Lung (tissue), 13 donors: ENCODE measurements around the gene MAP4K3. TPM values are rescaled to one million over a fixed set of nuclear protein-coding genes. Genes with fewer than 3 reads are reported as not detected.

Experiments used
- ATAC-seq: fragments of 200-7000 bp; cut with Tn5 transposase; one replicate; pipeline ENCODE4 v1.9.1; 2020; ENCODE audit warnings: moderate number of reproducible peaks; ENCODE audit not compliant: insufficient read depth, low FRiP score
- DNase-seq, 3 donors: peaks; one replicate each; pipeline ENCODE4 v3.0.0-alpha.2; 2013 to 2017
- H3K27ac ChIP-seq, 2 donors: one replicate each; pipeline ENCODE4 v1.5.1; 2013; ENCODE audit warnings: mild to moderate bottlenecking in 2 of 2, moderate library complexity in 2 of 2, control low read depth in 1 of 2, inconsistent platforms in 1 of 2, low read depth in 1 of 2, low read length in 1 of 2
- H3K27me3 ChIP-seq, 3 donors: one replicate each; pipeline ENCODE4 v1.5.1; 2013; ENCODE audit warnings: low read length in 2 of 3; ENCODE audit not compliant: control insufficient read depth in 3 of 3, insufficient read depth in 3 of 3
- H3K36me3 ChIP-seq, 4 donors: one replicate each; pipeline ENCODE4 v1.5.1; 2013; ENCODE audit warnings: low read length in 4 of 4, mild to moderate bottlenecking in 1 of 4, moderate library complexity in 1 of 4; ENCODE audit not compliant: control insufficient read depth in 4 of 4, insufficient read depth in 4 of 4
- H3K4me1 ChIP-seq, 5 donors: one replicate each; pipeline ENCODE4 v1.5.1; 2013; ENCODE audit warnings: low read length in 5 of 5, mild to moderate bottlenecking in 2 of 5, moderate library complexity in 1 of 5; ENCODE audit not compliant: control insufficient read depth in 5 of 5, insufficient read depth in 5 of 5
- H3K4me3 ChIP-seq: one replicate; pipeline ENCODE4 v1.5.1; 2013; ENCODE audit warnings: mild to moderate bottlenecking, control low read depth, moderate library complexity
- H3K9ac ChIP-seq, 2 donors: one replicate each; pipeline ENCODE4 v1.5.1; 2013; ENCODE audit warnings: low read length in 2 of 2, control low read depth in 1 of 2; ENCODE audit not compliant: insufficient read depth in 1 of 2
- H3K9me3 ChIP-seq, 4 donors: one replicate each; pipeline ENCODE4 v1.5.1; 2013; ENCODE audit warnings: low read length in 3 of 4, mild to moderate bottlenecking in 1 of 4, moderate library complexity in 1 of 4; ENCODE audit not compliant: control insufficient read depth in 4 of 4, insufficient read depth in 3 of 4
- CTCF ChIP-seq: IDR thresholded peaks from 2 replicates; pipeline ENCODE4 v1.5.1; 2012; ENCODE audit warnings: mild to moderate bottlenecking; ENCODE audit errors: control extremely low read depth, extremely low read depth
- WGBS, 2 donors: extraction: QIAGEN DNeasy Blood & Tissue Kit; methylation state at CpG; one replicate each; pipeline ENCODE4 v1.1.7; 2013; 5-methylcytosine and 5-hydroxymethylcytosine counted together
- polyA plus RNA-seq, 2 donors: library from polyadenylated mRNA; stranded (reverse); fragments of 200-250 nt; gene quantifications; one replicate each; pipeline ENCODE4 v1.2.1, GENCODE V29; 2013
- small RNA-seq: library from RNA; depleted of rRNA; stranded (forward); fragments of <200 nt; gene quantifications from one replicate; pipeline ENCODE3, GENCODE V24; 2014; ENCODE audit warnings: low replicate concordance
- total RNA-seq, 2 donors: library from RNA; depleted of rRNA in 1 of 2; stranded (reverse); fragments of >200 nt in 1 of 2; gene quantifications; one replicate each; pipeline ENCODE4 v1.2.1, GENCODE V29; 2014 to 2021
- donor health status: control.
- donor health status: control.
- donor health status: Bipolar disorder and iron deficiency.
- donor health status: healthy.
- donor health status: DM: yes; HTN: yes; CAD: no.

MAP4K3 gene
- total and polyA plus RNA-seq, 4 donors: 9.9 to 97.9 (median 27.1) TPM

GRCh38 chr2:39210846-39211245 is 226.2 kb downstream of the MAP4K3 start:
- H3K27me3 ChIP-seq: no peaks in the 10 kb centered on the region
- H3K27ac ChIP-seq: no peak overlapping the region
- H3K4me3 ChIP-seq: no peak overlapping the region
- no peaks in the 10 kb centered on the region for H3K36me3 ChIP-seq
- no peaks in the 10 kb centered on the region for H3K4me1 ChIP-seq
- 83 to 95% methylated on average over 1 of the region's 1 CpG for WGBS, 2 donors
- DNase-seq (no peak), ATAC-seq (no peak)
- TF ChIP-seq CTCF: no peak
- H3K9me3 ChIP-seq: no peaks in the 10 kb centered on the region
- no peak overlapping the region for H3K9ac ChIP-seq

GRCh38 chr2:39203382-39203781 is 233.7 kb downstream of the MAP4K3 start:
- WGBS, 2 donors: 78 to 82% methylated on average over 6 of the region's 6 CpGs
- no peak for DNase-seq
- Histone ChIP-seq H3K36me3 (no peaks in the 10 kb centered on the region), H3K9me3 (no peaks in the 10 kb centered on the region), H3K4me1 (no peaks in the 10 kb centered on the region), H3K27me3 (no peaks in the 10 kb centered on the region), H3K9ac (no peak overlapping the region), H3K4me3 (no peak overlapping the region), H3K27ac (no peak overlapping the region)
- no peak for ATAC-seq
- TF ChIP-seq CTCF: no peak

- 90 to 95% methylated on average over 1 of the region's 1 CpG for WGBS, 2 donors
- no peak for TF ChIP-seq CTCF
- Histone ChIP-seq H3K4me3 (no peak overlapping the region), H3K27ac (no peak overlapping the region), H3K36me3 (no peaks in the 10 kb centered on the region), H3K4me1 (no peaks in the 10 kb centered on the region), H3K9ac (no peak overlapping the region), H3K27me3 (no peaks in the 10 kb centered on the region), H3K9me3 (no peaks in the 10 kb centered on the region)
- ATAC-seq (no peak), DNase-seq (no peak)
Observed at GRCh38 chr2:39202639-39203369, 234.3 kb downstream of the MAP4K3 start.

Small RNA genes within 50 kb of the gene (small RNA-seq; reads per million reads assigned to genes)
- gene RF00272: not detected

Other genes starting within 250 kb of the MAP4K3 start
- gene CDKL4, start 193.3 kb downstream of the MAP4K3 start, total RNA-seq: 1 to 10 TPM; 1.5 to 6.5 TPM
- under 1 TPM; 0.10 to 0.49 TPM for gene CDKL4, start 193.3 kb downstream of the MAP4K3 start, polyA plus RNA-seq
- gene TMEM178A, start 228.6 kb upstream of the MAP4K3 start, total RNA-seq: 1 to 10 TPM; 2.5 to 4.0 TPM
- gene TMEM178A, start 228.6 kb upstream of the MAP4K3 start, polyA plus RNA-seq: 1 to 10 TPM; 1.4 to 4.8 TPM